Activated T-helper 1 cell treated with anti-CD3 and anti-CD28 coated beads, Interleukin-12 subunit alpha, Interleukin-12 subunit beta, Interleukin-2, Interleukin-4 antibody, amounts not matched to agents 30 ng/mL and 10 ng/mL and 1 ng/mL, durations not matched to agents 14 hours and 24 hours and 36 hours (primary cell): Measurements from ENCODE around the gene FDXR. TPM values are rescaled to one million over a fixed set of nuclear protein-coding genes. Genes with fewer than 3 reads are reported as not detected.
A peak's percentile ranks its signal among the peaks of the same experiment; 100 is the strongest.

ENCODE experiments used
- DNase-seq: peaks from one replicate; pipeline ENCODE4 v3.0.0; 2021; ENCODE audit warnings: low spot score
- H3K27ac Mint-ChIP-seq: one replicate; pipeline ENCODE4 v1.8.0; 2021; ENCODE audit warnings: mild to moderate bottlenecking, mixed read lengths
- H3K27me3 Mint-ChIP-seq: one replicate; pipeline ENCODE4 v1.8.0; 2022; ENCODE audit warnings: mild to moderate bottlenecking, moderate library complexity, mixed read lengths; ENCODE audit not compliant: insufficient read depth
- H3K36me3 Mint-ChIP-seq: one replicate; pipeline ENCODE4 v1.8.0; 2021; ENCODE audit warnings: low read depth, mixed read lengths
- H3K4me1 Mint-ChIP-seq: one replicate; pipeline ENCODE4 v1.8.0; 2021; ENCODE audit warnings: low read depth, mixed read lengths
- H3K4me3 Mint-ChIP-seq: one replicate; pipeline ENCODE4 v1.8.0; 2021; ENCODE audit warnings: mild to moderate bottlenecking, moderate library complexity, mixed read lengths
- H3K9me3 Mint-ChIP-seq: one replicate; pipeline ENCODE4 v1.8.0; 2021; ENCODE audit warnings: mixed read lengths
- intact Hi-C: fragments of 100-400 bp; cut with micrococcal nuclease; formaldehyde crosslinking; loops from one replicate; pipeline ENCODE4 v1.15.1; 2024
- total RNA-seq: library from RNA; stranded (reverse); gene quantifications from 2 replicates; pipeline ENCODE4 v1.2.3, GENCODE V29; 2022

FDXR gene
- total RNA-seq, 1 donor from 2014 or later = 21.5 TPM

DNA sequence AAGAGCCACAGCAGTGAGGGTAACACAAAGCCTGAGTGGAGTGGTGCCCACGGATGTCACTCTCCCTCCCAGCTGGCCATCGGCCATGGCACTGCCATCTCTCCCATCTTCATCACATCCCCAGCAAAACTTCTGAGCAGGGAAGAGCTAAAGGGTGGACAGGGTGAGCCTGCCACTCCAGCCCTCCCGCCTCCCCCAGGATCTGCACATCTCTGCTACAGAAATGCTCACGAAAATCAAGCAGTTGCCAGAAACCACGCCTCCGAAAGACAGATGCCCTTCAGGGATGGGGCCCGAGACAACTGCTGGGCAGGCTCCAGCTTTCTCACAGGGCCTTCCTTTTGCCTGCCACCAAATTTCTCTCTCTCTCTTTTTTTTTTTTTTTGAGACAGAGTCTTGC lies 16.7 kb downstream of the FDXR start:
- H3K9me3 Mint-ChIP-seq = no peaks in the 10 kb centered on the region
- H3K4me3 Mint-ChIP-seq = no peak overlapping the region
- DNase-seq = no peak
- no peak overlapping the region for H3K27ac Mint-ChIP-seq
- peaks cover 36% of the 10 kb centered on the region for H3K27me3 Mint-ChIP-seq
- intact Hi-C loops = no loop called here
- H3K36me3 Mint-ChIP-seq = peaks cover 3% of the 10 kb centered on the region
- H3K4me1 Mint-ChIP-seq = peaks cover 15% of the 10 kb centered on the region

DNA sequence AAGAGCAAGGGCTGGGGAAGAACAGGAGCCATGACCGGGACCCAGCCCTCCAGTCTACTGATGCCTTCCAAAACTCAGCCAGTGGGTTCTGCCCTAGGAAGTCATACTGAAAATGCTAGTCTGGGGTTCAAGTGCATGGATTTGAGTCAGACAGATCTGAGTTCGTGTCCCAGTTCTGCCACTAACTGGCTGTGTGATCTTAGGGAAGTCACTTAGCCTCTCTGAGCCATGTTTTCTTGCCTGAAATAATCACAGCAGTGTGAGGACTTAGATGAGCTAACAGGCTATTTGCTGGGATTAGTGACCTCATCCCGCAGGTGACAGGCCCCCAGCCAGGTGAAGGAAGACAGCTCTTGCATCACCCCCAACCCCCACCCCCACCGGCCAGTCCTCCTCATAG lies 17.5 kb downstream of the FDXR start:
- DNase-seq = no peak
- Mint-ChIP-seq H3K4me1 (peaks cover 15% of the 10 kb centered on the region), H3K27ac (peak overlapping the region; percentile 58), H3K4me3 (peak overlapping the region; percentile 7), H3K27me3 (peaks cover 37% of the 10 kb centered on the region), H3K36me3 (peaks cover 3% of the 10 kb centered on the region), H3K9me3 (no peaks in the 10 kb centered on the region)
- intact Hi-C loops = no loop called here

DNA sequence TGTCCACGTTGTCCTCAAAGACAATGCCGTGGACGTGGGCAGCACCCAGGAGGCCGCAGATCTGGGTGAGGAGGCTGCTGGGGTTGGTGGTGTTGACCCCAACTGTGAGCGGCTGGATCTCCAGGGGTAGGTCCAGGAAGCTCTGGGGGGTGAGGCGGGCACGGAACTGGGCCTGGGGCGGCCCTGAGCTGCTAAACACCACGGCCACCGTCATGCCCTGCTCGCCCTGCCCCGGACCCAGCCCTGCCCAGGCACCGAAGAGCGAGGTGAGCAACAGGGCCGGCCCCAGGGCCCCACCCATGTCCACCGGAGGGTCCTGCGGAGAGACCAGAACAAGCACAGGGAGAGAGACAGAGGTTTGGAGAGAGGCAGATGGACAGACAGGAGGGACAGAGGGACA lies 18.0 kb downstream of the FDXR start:
- Mint-ChIP-seq H3K4me1 (peaks cover 15% of the 10 kb centered on the region), H3K36me3 (peaks cover 3% of the 10 kb centered on the region), H3K27ac (peak overlapping the region; percentile 58), H3K4me3 (no peak overlapping the region), H3K27me3 (peaks cover 34% of the 10 kb centered on the region), H3K9me3 (no peaks in the 10 kb centered on the region)
- intact Hi-C loops = loop anchor here (5.0 kb wide), 1 partner anchor 1703 kb away; no protein-coding TSS in a partner anchor
- DNase-seq = no peak

DNA sequence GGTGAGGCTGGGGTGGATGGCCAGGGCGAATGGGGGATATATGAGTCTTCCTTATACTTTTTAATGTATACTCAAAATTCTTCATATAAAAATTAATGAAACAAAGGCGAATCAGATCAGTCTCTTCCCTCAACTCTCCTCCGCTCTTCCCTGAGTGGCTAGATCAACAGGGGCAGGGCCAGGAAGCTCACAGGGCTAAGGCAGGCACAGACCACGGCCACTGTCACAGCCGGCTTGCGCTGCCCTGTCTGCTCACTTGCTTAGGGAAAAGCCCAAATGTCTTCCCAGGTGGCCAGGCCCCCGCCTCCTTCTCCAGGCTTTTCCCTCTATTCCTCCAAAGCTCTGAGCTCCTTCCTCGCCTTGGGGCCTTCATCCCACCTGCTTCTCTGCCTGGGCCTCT lies 19.1 kb downstream of the FDXR start:
- peak overlapping the region; percentile 16 for H3K4me3 Mint-ChIP-seq
- H3K27ac Mint-ChIP-seq = no peak overlapping the region
- peaks cover 11% of the 10 kb centered on the region for H3K4me1 Mint-ChIP-seq
- DNase-seq = no peak
- no peaks in the 10 kb centered on the region for H3K9me3 Mint-ChIP-seq
- peaks cover 1% of the 10 kb centered on the region for H3K36me3 Mint-ChIP-seq
- intact Hi-C loops = loop anchor here (2.0 to 5.0 kb wide), 2 partner anchors 109 to 1704 kb away; no protein-coding TSS in a partner anchor
- H3K27me3 Mint-ChIP-seq = peaks cover 27% of the 10 kb centered on the region

DNA sequence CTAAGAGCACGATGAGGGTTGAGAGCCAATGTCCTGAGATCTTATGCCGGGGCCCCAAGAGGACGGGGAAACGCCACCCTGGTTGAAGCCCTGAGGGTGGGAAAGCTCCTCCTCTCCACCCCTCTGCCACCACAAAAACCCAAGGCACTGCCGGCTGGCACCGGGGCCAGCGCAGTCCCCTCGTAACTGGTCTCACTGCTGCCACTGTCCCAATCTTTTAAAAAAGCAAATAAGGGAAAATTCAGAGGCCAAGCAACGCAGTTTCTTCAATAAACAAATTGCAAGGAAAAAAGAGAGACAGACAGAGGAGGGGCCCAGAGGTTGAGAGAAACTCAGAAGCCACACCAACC lies 19.8 kb downstream of the FDXR start:
- intact Hi-C loops = loop anchor here (2.0 to 5.0 kb wide), 2 partner anchors 108 to 1704 kb away; no protein-coding TSS in a partner anchor
- no peak for DNase-seq
- Mint-ChIP-seq H3K4me1 (peaks cover 11% of the 10 kb centered on the region), H3K27me3 (peaks cover 25% of the 10 kb centered on the region), H3K9me3 (no peaks in the 10 kb centered on the region), H3K27ac (no peak overlapping the region), H3K4me3 (peak overlapping the region; percentile 86), H3K36me3 (peaks cover 1% of the 10 kb centered on the region)

DNA sequence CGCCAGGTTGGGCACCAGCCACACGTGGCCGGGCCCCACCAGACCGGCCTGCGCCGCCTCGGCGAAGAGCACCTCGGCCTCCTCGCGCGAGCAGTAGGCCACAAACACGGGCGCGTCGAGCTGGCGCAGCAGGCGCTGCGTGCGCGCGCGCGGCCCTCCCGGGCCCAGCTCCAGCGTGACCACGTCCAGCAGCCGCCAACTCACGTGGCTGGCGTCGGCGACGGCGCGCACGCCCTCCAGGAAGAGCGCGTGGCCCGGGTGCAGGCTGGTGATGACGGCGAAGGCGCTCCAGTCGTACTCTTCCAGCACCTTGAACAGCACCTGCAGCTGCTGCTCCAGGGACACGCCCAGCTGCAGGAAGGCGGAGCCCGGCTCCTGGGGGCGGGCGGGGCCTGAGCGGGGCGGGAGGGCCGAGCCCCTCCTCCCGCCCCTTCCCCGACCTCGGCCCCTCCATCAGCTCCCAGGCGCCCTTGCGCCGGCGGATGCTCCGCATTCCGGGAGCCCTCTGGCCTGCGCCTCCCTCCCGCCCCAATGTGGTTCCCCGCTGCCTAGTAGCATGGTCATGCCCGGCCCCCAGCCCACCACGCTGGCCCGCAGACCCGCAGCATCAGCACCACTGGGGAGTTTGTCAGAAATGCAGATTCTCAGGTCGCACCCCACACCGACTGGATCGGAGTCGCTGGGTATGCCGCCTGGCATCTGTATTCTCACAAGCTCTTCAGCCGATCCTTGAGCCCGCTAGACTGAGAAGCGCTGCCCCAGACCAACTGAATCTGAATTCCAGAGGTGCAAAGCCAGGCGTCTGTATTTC lies 20.4 kb downstream of the FDXR start:
- peak; percentile 72 for DNase-seq
- Mint-ChIP-seq H3K36me3 (peaks cover 1% of the 10 kb centered on the region), H3K27ac (peak overlapping the region; percentile 52), H3K4me1 (peaks cover 11% of the 10 kb centered on the region), H3K4me3 (peak overlapping the region; percentile 86), H3K27me3 (peaks cover 19% of the 10 kb centered on the region), H3K9me3 (no peaks in the 10 kb centered on the region)
- intact Hi-C loops = loop anchor here (1.0 to 5.0 kb wide), 4 partner anchors 13 to 1705 kb away; no protein-coding TSS in a partner anchor

DNA sequence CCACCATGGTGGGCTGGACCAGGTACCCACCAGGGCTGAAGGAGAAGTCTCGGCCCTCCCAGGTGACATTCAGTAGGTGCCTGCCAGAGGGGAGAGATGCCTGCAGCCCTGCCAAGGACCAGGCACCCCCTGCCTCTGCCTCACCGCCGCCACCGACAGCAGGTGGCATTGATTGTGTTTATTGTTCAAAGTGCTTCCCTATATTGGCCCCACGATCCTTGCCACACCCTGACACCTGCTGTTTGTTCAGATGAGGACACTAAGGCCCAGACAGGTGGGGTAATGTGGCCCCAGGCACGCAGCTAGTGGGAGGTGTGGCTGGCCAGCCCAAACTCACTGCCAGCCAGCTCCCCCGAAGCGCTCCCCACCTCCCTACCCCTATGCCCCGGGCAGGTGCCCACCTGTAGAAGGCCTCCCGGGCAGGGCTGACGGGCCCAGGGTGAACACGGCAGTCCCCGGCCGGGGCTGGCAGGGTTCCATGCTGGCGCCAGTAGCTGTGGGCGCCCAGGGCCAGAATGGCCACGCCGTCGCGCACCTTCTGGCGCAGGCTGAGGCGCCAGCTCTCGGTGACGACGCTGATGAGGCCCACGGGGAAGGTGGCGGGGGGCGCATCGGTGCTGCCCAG lies 21.1 kb downstream of the FDXR start:
- Mint-ChIP-seq H3K27me3 (peaks cover 12% of the 10 kb centered on the region), H3K27ac (no peak overlapping the region), H3K9me3 (no peaks in the 10 kb centered on the region), H3K4me1 (peaks cover 11% of the 10 kb centered on the region), H3K4me3 (no peak overlapping the region), H3K36me3 (peaks cover 1% of the 10 kb centered on the region)
- DNase-seq = no peak
- intact Hi-C loops = loop anchor here (1.0 to 5.0 kb wide), 4 partner anchors 14 to 1706 kb away; no protein-coding TSS in a partner anchor

DNA sequence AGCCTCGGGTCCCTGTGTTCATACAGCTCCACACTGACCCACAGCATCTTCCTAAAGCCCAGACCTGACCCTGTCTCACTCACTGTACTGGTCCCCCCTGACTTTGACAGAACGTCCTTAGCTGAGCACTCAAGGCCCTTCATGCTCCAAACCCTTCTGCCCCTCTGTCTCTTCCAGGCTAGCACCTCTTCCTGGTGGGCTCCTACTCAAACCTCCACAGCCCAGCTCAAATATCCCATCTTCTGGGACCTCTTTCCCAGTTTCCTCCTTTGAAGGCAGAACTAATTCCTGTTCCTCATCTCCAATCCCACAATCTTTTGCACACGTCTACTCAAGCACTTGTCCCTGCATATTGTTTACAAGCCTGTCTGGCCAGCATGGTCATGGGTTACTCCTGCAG lies 21.9 kb downstream of the FDXR start:
- Mint-ChIP-seq H3K4me1 (peaks cover 11% of the 10 kb centered on the region), H3K36me3 (peaks cover 1% of the 10 kb centered on the region), H3K27me3 (peaks cover 9% of the 10 kb centered on the region), H3K9me3 (no peaks in the 10 kb centered on the region), H3K4me3 (no peak overlapping the region), H3K27ac (no peak overlapping the region)
- no peak for DNase-seq
- intact Hi-C loops = loop anchor here (5.0 kb wide), 1 partner anchor 1706 kb away; no protein-coding TSS in a partner anchor

DNA sequence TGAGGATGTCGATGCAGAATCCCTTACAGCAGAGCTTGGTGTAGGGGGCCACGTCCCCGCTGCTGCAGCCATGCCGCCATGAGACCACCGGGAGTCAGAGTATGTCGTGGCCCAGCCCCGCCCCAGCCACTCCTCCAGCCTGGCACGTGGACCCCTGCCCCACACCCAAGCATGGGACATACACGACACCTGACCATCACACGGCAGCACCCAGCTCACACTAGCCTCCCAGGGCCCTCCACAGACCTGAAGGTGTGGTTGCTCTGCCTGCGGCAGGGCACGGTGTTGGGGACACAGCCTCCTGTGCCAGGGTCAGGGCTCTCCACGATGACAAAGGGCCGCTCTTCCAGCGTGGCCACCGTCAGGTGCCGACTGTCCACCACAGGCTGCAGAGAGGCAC lies 22.5 kb downstream of the FDXR start:
- Mint-ChIP-seq H3K4me1 (peaks cover 11% of the 10 kb centered on the region), H3K9me3 (no peaks in the 10 kb centered on the region), H3K27ac (no peak overlapping the region), H3K36me3 (peaks cover 1% of the 10 kb centered on the region), H3K27me3 (peaks cover 9% of the 10 kb centered on the region), H3K4me3 (no peak overlapping the region)
- intact Hi-C loops = loop anchor here (5.0 kb wide), 1 partner anchor 1707 kb away; no protein-coding TSS in a partner anchor
- no peak for DNase-seq

DNA sequence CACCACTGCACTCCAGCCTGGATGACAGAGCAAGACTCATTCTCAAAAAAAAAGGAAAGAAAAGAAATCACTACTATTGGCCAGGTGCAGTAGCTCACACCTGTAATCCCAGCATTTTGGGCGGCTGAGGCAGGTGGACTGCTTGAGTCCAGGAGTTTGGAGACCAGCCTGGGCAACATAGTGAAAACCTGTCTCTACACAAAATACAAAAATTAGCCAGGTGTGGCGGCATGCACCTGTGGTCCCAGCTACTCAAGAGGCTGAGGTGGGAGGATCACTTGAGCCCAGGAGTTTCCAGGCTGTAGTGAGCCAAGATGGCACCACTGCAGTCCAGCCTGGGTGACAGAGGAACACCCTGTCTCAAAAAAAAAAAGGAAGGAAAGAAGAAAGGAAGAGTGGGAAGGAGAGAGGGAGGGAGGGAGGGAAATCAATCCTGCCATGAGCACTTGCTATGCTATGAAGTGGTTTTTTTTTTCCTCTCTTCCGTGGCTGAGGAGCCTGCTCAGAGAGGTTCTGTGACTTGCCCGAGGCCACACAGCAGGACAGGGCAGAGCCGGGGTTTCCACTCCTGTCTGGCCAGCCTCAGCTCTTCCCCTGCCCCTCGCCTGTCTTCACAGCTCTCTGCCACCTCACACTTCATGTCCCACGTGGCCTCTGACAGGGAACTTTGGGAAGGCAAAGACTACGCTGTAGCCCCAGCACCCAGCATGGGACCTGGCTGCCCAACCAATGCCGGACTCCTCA lies 24.0 kb downstream of the FDXR start:
- no peak overlapping the region for H3K27ac Mint-ChIP-seq
- no peaks in the 10 kb centered on the region for H3K36me3 Mint-ChIP-seq

DNA sequence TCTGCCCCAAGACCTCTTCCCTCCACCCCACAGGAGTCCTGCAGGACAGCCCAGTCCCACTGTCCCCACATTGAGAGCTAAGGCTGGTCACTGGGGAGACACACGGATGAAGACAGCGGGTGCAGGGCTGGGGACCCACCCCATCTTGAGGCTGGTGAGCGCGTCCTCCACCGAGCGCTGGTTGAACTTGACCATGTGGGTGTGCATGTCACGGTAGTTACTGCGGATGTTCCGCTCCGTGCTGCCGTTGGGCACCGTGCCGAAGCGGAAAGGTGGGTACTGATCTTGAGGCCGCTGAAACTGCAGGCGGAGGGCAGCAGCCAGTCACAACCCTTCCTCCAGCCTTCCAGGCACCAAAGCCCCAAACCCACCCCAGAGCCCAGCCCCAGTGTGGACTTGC lies 26.2 kb downstream of the FDXR start:
- DNase-seq = no peak
- Mint-ChIP-seq H3K9me3 (no peaks in the 10 kb centered on the region), H3K27me3 (peaks cover 23% of the 10 kb centered on the region), H3K27ac (no peak overlapping the region), H3K4me3 (no peak overlapping the region), H3K4me1 (no peaks in the 10 kb centered on the region), H3K36me3 (no peaks in the 10 kb centered on the region)
- intact Hi-C loops = no loop called here

More for the DNA sequence above, 24.0 kb downstream of the FDXR start:
- intact Hi-C loops = no loop called here
- no peak for DNase-seq
- Mint-ChIP-seq H3K9me3 (no peaks in the 10 kb centered on the region), H3K27me3 (peaks cover 10% of the 10 kb centered on the region), H3K4me1 (peaks cover 11% of the 10 kb centered on the region), H3K4me3 (no peak overlapping the region)

DNA sequence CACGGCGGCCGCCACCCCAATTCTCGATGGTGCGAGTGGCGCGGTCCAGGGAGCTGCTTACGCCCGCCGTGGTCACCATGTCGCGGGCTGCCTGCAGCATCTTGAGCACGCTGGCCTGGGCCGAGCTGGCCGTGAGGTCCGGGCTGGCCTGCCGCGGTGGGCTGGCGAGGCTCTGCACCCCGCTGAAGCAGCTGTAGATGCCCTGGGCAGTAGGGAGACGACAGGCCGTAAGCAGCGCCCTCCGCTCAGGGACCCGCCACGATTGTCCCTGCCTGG lies 29.5 kb downstream of the FDXR start:
- H3K27ac Mint-ChIP-seq = no peak overlapping the region

More for the DNA sequence above, 29.5 kb downstream of the FDXR start:
- DNase-seq = no peak
- Mint-ChIP-seq H3K4me3 (no peak overlapping the region), H3K9me3 (no peaks in the 10 kb centered on the region), H3K4me1 (peaks cover 8% of the 10 kb centered on the region), H3K36me3 (no peaks in the 10 kb centered on the region), H3K27me3 (peaks cover 23% of the 10 kb centered on the region)
- intact Hi-C loops = no loop called here
